HG03342 (cell line): Measurements from ENCODE around the gene PGPEP1.
A peak's percentile ranks its signal among the peaks of the same experiment; 100 is the strongest.

ENCODE experiments used
- ATAC-seq: cut with Tn5 transposase; IDR thresholded peaks from one replicate; pipeline ENCODE4 v1.9.1; 2021; ENCODE audit warnings: mild to moderate bottlenecking, moderate library complexity; ENCODE audit not compliant: unreplicated experiment

Gene PGPEP1

DNA sequence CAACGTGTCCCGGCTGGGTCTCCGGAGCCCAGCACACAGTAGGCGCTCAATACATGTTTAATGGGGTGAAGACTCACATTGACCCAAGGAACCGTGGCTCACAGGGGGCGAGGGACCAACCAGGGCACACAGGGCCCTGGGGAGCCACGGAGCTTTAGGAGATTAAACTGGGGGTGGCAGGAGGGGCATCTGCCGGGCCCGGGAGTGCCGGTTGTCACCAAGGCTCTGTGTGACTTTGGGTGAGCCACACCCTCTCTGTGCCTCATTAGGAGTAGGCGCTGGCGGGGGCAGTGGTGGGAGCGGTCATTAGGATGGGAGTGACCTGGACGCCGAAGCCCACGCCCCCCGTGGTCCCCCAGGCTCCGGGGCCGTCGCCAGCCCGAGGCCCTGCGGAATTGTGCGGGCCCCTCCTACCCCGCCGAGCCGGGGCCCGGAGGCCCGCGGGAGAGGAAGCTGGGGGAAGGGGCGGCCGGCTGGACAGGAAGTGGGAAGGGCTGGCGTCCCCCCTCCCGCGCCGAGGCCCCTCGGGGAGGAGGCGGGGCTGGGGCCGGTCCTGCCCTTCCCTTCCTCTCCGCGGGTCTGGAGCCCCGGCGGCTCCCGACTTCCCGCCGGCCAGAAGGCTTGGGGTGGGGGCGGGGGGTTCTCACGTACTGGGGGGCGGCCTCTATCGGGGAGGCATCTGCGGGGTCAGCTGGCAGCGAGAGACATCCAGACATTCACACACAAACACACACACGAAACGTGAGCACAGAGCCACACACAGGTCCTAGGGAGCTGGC lies 77.0 kb downstream of the PGPEP1 start:
- ATAC-seq: no peak

DNA sequence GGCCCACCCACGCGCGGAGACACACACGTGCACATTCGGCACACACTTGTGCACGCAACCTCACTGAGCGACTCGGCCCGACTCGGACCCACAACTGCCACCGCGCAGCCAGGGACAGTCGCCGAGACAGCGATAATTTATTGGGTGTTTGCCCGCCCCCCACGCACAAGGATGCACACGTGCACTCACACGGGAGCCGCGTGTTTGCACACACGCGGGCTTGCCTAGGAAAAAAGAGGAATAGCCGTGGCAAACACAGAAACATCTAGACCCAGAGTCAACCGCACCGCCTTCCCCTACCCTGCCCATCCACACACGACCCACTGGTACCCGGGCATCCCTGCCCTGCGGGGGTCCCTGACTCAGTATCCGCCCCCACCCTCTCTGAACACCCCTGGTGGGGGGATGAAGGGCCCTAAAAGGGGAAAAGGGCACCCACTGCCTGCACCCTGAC lies 77.7 kb downstream of the PGPEP1 start:
- no peak for ATAC-seq

- no peak for ATAC-seq
These were observed 78.2 kb downstream of the PGPEP1 start for GRCh38 chr19:18418483-18419194.

DNA sequence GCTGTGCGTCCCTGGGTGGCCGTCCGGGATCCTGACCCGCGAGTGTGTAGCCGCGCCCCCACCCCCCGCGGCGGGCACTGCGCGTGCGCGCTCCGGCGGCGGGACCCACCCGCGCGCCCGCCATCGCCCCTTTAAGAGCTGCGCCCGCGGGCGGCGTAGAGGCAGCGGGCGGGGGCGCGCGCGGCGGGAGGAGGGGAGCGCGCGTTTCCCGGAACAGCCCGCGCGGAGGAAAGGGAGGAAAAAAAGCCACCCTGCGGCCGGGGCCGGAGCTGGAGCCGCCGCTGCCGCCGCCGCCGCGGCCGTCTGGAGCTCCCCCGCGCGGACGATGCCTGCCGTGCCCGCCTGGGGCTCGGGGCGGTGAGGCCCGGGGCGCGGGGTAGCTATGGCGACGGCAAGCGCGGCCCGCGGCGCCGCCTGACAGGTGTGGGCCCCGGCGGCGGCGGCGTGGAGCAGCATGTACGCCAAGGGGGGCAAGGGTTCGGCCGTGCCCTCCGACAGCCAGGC lies 78.8 kb downstream of the PGPEP1 start, which contains the start of gene SSBP4:
Gene SSBP4 (plus strand): TSS at position 204 of the 504 bp plus-strand sequence. CDS start 251 bp downstream, at position 455.
- ATAC-seq: peak; percentile 32
